Neural progenitor cell (in vitro differentiated cells): ENCODE results near the gene SPATA6L. TPM values are rescaled to one million over a fixed set of nuclear protein-coding genes. Genes with fewer than 3 reads are reported as not detected.
A peak's percentile ranks its signal among the peaks of the same experiment; 100 is the strongest.

Experiments used
- DNase-seq: peaks from one replicate; pipeline ENCODE4 v3.0.0-alpha.2; 2016; ENCODE audit warnings: low spot score
- H2AFZ ChIP-seq: fragments of 200-600 bp; sonication (generic); replicated peaks from 2 replicates; pipeline ENCODE4 v1.6.1; 2016; ENCODE audit warnings: antibody characterized with exemption
- H3F3A ChIP-seq: fragments of 200-600 bp; sonication (generic); 2 replicates; pipeline ENCODE4 v1.6.1; 2016; ENCODE audit warnings: antibody characterized with exemption, low read depth
- H3K27ac ChIP-seq: fragments of 200-600 bp; sonication (generic); 2 replicates; pipeline ENCODE4 v1.5.1; 2016; ENCODE audit warnings: mild to moderate bottlenecking
- H3K27me3 ChIP-seq: fragments of 200-600 bp; sonication (generic); 2 replicates; pipeline ENCODE4 v1.6.1; 2016; ENCODE audit warnings: mild to moderate bottlenecking, moderate library complexity
- H3K36me3 ChIP-seq: fragments of 200-600 bp; sonication (generic); 2 replicates; pipeline ENCODE4 v1.5.1; 2016
- H3K4me1 ChIP-seq: fragments of 200-600 bp; sonication (generic); 2 replicates; pipeline ENCODE4 v1.6.1; 2016; ENCODE audit warnings: mixed run types
- H3K4me2 ChIP-seq: fragments of 200-600 bp; sonication (generic); 2 replicates; pipeline ENCODE4 v1.6.1; 2016
- H3K4me3 ChIP-seq: fragments of 200-600 bp; sonication (generic); 2 replicates; pipeline ENCODE4 v1.5.1; 2016
- H3K79me2 ChIP-seq: fragments of 200-600 bp; sonication (generic); 2 replicates; pipeline ENCODE4 v1.6.1; 2016; ENCODE audit warnings: low read depth
- H3K9ac ChIP-seq: fragments of 200-600 bp; sonication (generic); 2 replicates; pipeline ENCODE4 v1.6.1; 2016
- H3K9me3 ChIP-seq: fragments of 200-600 bp; sonication (generic); 2 replicates; pipeline ENCODE4 v1.5.1; 2016; ENCODE audit warnings: low read depth
- H4K20me1 ChIP-seq: fragments of 200-600 bp; sonication (generic); 2 replicates; pipeline ENCODE4 v1.6.1; 2016; ENCODE audit warnings: low read depth
- H3K27ac Mint-ChIP-seq: 3 replicates; pipeline ENCODE4 v1.8.0; 2021; ENCODE audit warnings: mixed read lengths
- H3K27me3 Mint-ChIP-seq: 2 replicates; pipeline ENCODE4 v1.8.0; 2022; ENCODE audit warnings: low read depth, mild to moderate bottlenecking, inconsistent platforms, moderate library complexity, mixed read lengths; ENCODE audit not compliant: insufficient read depth
- H3K36me3 Mint-ChIP-seq: 3 replicates; pipeline ENCODE4 v1.8.0; 2021; ENCODE audit warnings: mixed read lengths
- H3K4me1 Mint-ChIP-seq: 3 replicates; pipeline ENCODE4 v1.8.0; 2021; ENCODE audit warnings: mixed read lengths
- H3K4me3 Mint-ChIP-seq: 3 replicates; pipeline ENCODE4 v1.8.0; 2021; ENCODE audit warnings: mild to moderate bottlenecking, moderate library complexity, mixed read lengths
- H3K9me3 Mint-ChIP-seq: 3 replicates; pipeline ENCODE4 v1.8.0; 2020; ENCODE audit warnings: mixed read lengths
- CTCF ChIP-seq: fragments of 200-600 bp; sonication (generic); IDR thresholded peaks from 2 replicates; pipeline ENCODE4 v1.5.1; 2017; ENCODE audit warnings: antibody characterized with exemption, mild to moderate bottlenecking
- EZH2 ChIP-seq: fragments of 200-600 bp; sonication (generic); IDR thresholded peaks from 2 replicates; pipeline ENCODE4 v1.6.1; 2017; ENCODE audit warnings: antibody characterized with exemption, mild to moderate bottlenecking, moderate library complexity
- EZH2phosphoT487 ChIP-seq: fragments of 200-600 bp; sonication (generic); IDR thresholded peaks from 2 replicates; pipeline ENCODE4 v1.6.1; 2017; ENCODE audit warnings: antibody characterized with exemption
- total RNA-seq: library from RNA; depleted of rRNA; stranded (reverse); fragments of >200 nt; gene quantifications from 2 replicates; pipeline ENCODE4 v1.2.3, GENCODE V29; 2015; ENCODE audit warnings: low replicate concordance

SPATA6L gene
- total RNA-seq, 1 donor from 2014 or later = 0.99 TPM

- peak overlapping the region; percentile 26 for H2AFZ ChIP-seq
- H3K36me3 ChIP-seq = no peaks in the 10 kb centered on the region
- no peaks in the 10 kb centered on the region for H3F3A ChIP-seq
- H3K4me3 ChIP-seq = no peak overlapping the region
- no peaks in the 10 kb centered on the region for H3K4me1 Mint-ChIP-seq
- no peaks in the 10 kb centered on the region for H3K79me2 ChIP-seq
- no peaks in the 10 kb centered on the region for H3K9me3 Mint-ChIP-seq
- H3K27me3 Mint-ChIP-seq = no peaks in the 10 kb centered on the region
- H3K4me2 ChIP-seq = no peak overlapping the region
- TF ChIP-seq CTCF = no peak
- no peak for TF ChIP-seq EZH2phosphoT487
- no peak for TF ChIP-seq EZH2
- no peak overlapping the region for H3K27ac Mint-ChIP-seq
- H3K27me3 ChIP-seq = no peaks in the 10 kb centered on the region
- H3K4me3 Mint-ChIP-seq = no peak overlapping the region
- H3K27ac ChIP-seq = no peak overlapping the region
- H3K36me3 Mint-ChIP-seq = no peaks in the 10 kb centered on the region
- no peaks in the 10 kb centered on the region for H3K9me3 ChIP-seq
- H3K4me1 ChIP-seq = no peaks in the 10 kb centered on the region
- H3K9ac ChIP-seq = no peak overlapping the region
- DNase-seq = no peak
- H4K20me1 ChIP-seq = no peaks in the 10 kb centered on the region
These were observed 11.7 kb downstream of the SPATA6L start for GRCh38 chr9:4654538-4654937.

- Histone ChIP-seq H3K4me2 (no peak overlapping the region), H3F3A (no peaks in the 10 kb centered on the region), H3K9ac (no peak overlapping the region), H3K4me3 (no peak overlapping the region), H4K20me1 (no peaks in the 10 kb centered on the region), H3K79me2 (no peaks in the 10 kb centered on the region), H3K27me3 (no peaks in the 10 kb centered on the region), H3K27ac (no peak overlapping the region), H2AFZ (peak overlapping the region; percentile 26), H3K4me1 (no peaks in the 10 kb centered on the region), H3K9me3 (no peaks in the 10 kb centered on the region), H3K36me3 (no peaks in the 10 kb centered on the region)
- H3K4me1 Mint-ChIP-seq = no peaks in the 10 kb centered on the region
- no peaks in the 10 kb centered on the region for H3K36me3 Mint-ChIP-seq
- H3K27ac Mint-ChIP-seq = no peak overlapping the region
- no peak for DNase-seq
- no peaks in the 10 kb centered on the region for H3K27me3 Mint-ChIP-seq
- TF ChIP-seq EZH2phosphoT487 (no peak), EZH2 (no peak), CTCF (no peak)
- no peaks in the 10 kb centered on the region for H3K9me3 Mint-ChIP-seq
- no peak overlapping the region for H3K4me3 Mint-ChIP-seq
These were observed 12.2 kb downstream of the SPATA6L start for GRCh38 chr9:4654084-4654483.

- no peaks in the 10 kb centered on the region for H3K36me3 Mint-ChIP-seq
- Histone ChIP-seq H3K79me2 (no peaks in the 10 kb centered on the region), H4K20me1 (no peaks in the 10 kb centered on the region), H2AFZ (no peak overlapping the region), H3K9me3 (no peaks in the 10 kb centered on the region), H3K4me2 (no peak overlapping the region), H3F3A (no peaks in the 10 kb centered on the region), H3K4me3 (no peak overlapping the region), H3K27me3 (no peaks in the 10 kb centered on the region), H3K9ac (no peak overlapping the region), H3K27ac (no peak overlapping the region), H3K36me3 (no peaks in the 10 kb centered on the region), H3K4me1 (no peaks in the 10 kb centered on the region)
- peaks cover 3% of the 10 kb centered on the region for H3K27me3 Mint-ChIP-seq
- no peaks in the 10 kb centered on the region for H3K4me1 Mint-ChIP-seq
- TF ChIP-seq CTCF (no peak), EZH2phosphoT487 (no peak), EZH2 (no peak)
- H3K27ac Mint-ChIP-seq = no peak overlapping the region
- no peaks in the 10 kb centered on the region for H3K9me3 Mint-ChIP-seq
- DNase-seq = no peak
- no peak overlapping the region for H3K4me3 Mint-ChIP-seq
These were observed 23.9 kb downstream of the SPATA6L start for GRCh38 chr9:4642351-4642750.

GRCh38 chr9:4640027-4640426 lies 26.3 kb downstream of the SPATA6L start:
- Mint-ChIP-seq H3K27ac (no peak overlapping the region), H3K9me3 (no peaks in the 10 kb centered on the region), H3K36me3 (no peaks in the 10 kb centered on the region), H3K4me1 (peaks cover 7% of the 10 kb centered on the region), H3K27me3 (peaks cover 5% of the 10 kb centered on the region), H3K4me3 (no peak overlapping the region)
- Histone ChIP-seq H3K4me2 (no peak overlapping the region), H3K36me3 (no peaks in the 10 kb centered on the region), H3K27me3 (no peaks in the 10 kb centered on the region), H3K9ac (no peak overlapping the region), H3K79me2 (no peaks in the 10 kb centered on the region), H3K9me3 (no peaks in the 10 kb centered on the region), H3F3A (no peaks in the 10 kb centered on the region), H2AFZ (no peak overlapping the region), H3K4me1 (no peaks in the 10 kb centered on the region), H4K20me1 (no peaks in the 10 kb centered on the region), H3K27ac (no peak overlapping the region), H3K4me3 (no peak overlapping the region)
- TF ChIP-seq EZH2 = no peak
- peak; percentile 67 for TF ChIP-seq CTCF
- no peak for TF ChIP-seq EZH2phosphoT487
- DNase-seq = peak; percentile 48
